ENCODE measurements around the gene SPSB2. TPM values are rescaled to one million over a fixed set of nuclear protein-coding genes. Genes with fewer than 3 reads are reported as not detected.

Gene SPSB2
- total RNA-seq, 1 donor from 2014 or later = 3.2 TPM

DNA sequence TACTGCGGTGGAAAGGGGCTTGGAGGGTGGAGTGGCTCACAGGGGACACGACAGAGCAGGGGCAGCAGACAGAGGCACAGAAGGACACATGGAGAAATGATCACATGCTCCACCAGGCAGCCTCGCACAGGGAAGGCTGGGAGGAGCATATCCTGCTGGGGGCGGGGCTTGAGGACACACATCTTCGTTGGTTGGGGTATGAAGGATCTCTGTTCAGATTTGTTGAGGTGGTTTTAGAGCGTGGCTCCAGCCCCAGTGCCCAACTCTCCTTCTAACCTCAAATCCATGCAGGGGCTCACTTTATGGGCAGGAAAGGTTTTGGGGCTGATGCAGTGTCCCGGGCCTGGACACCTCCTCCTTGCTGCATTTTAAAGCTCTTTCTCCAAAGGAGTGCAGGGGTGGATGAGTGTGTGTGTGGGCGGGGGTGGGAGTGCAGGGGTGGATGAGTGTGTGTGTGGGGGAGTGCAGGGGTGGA, 45.6 kb downstream of the SPSB2 start:
- intact Hi-C loops (cut with micrococcal nuclease) = loop anchor here (5.0 kb wide), 1 partner anchor 80 kb away; no protein-coding TSS in a partner anchor

DNA sequence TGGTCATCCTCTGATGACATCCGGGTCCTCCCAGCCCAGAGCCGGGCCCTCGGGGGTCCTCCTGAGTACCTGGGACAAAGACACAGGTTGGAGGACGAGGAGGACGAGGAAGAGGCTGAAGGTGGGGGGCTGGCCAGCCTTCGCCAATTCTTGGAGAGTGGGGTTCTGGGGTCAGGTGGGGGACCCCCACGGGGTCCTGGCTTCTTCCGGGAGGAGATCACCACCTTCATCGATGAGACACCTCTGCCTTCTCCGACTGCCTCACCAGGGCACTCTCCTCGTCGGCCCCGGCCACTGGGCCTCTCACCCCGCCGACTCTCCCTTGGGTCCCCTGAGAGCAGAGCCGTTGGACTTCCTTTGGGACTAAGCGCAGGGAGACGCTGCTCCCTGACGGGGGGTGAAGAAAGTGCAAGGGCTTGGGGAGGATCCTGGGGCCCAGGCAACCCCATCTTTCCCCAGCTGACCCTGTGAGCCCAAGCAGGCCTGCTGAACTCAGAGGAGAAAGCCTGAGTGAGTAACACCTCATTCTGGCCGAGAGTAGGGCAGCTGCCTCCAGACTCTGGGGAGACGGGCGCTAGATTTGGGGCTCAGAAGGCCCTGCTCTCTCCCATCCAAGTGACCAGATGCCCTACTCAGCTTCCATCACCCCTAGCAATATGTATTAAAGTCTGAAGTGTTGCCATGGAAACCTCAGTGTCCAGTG, 46.2 kb downstream of the SPSB2 start:
- peaks cover 19% of the 10 kb centered on the region for H3K27me3 ChIP-seq (ENCODE audit: low read depth)
- H3K9me3 ChIP-seq (replicated peaks) = no peaks in the 10 kb centered on the region
- TF ChIP-seq CTCF (IDR thresholded peaks at IDR 0.05; ENCODE audit: borderline replicate concordance) = no peak
- H3K36me3 ChIP-seq = peaks cover 10% of the 10 kb centered on the region
- peaks cover 53% of the 10 kb centered on the region for H3K4me1 ChIP-seq
- peak overlapping the region; percentile 92 for H3K4me3 ChIP-seq
- intact Hi-C loops (cut with micrococcal nuclease) = loop anchor here (5.0 kb wide), 1 partner anchor 80 kb away; no protein-coding TSS in a partner anchor
- H3K27ac ChIP-seq (replicated peaks) = peak overlapping the region; percentile 40
- DNase-seq = no peak

More for the DNA sequence above, 45.6 kb downstream of the SPSB2 start:
- no peak for TF ChIP-seq CTCF (IDR thresholded peaks at IDR 0.05; ENCODE audit: borderline replicate concordance)
- H3K4me1 ChIP-seq = peaks cover 47% of the 10 kb centered on the region
- H3K36me3 ChIP-seq = peaks cover 13% of the 10 kb centered on the region
- H3K4me3 ChIP-seq = peak overlapping the region; percentile 92
- peak overlapping the region; percentile 40 for H3K27ac ChIP-seq (replicated peaks)
- DNase-seq = peak; percentile 89
- H3K27me3 ChIP-seq (ENCODE audit: low read depth) = peaks cover 13% of the 10 kb centered on the region
- no peaks in the 10 kb centered on the region for H3K9me3 ChIP-seq (replicated peaks)

GRCh38 chr12:6826125-6826733, 46.9 kb downstream of the SPSB2 start:
- Histone ChIP-seq H3K4me3 (no peak overlapping the region), H3K9me3 (replicated peaks) (no peaks in the 10 kb centered on the region), H3K27me3 (ENCODE audit: low read depth) (peaks cover 22% of the 10 kb centered on the region), H3K36me3 (peaks cover 4% of the 10 kb centered on the region), H3K4me1 (peaks cover 58% of the 10 kb centered on the region), H3K27ac (replicated peaks) (no peak overlapping the region)
- TF ChIP-seq CTCF (IDR thresholded peaks at IDR 0.05; ENCODE audit: borderline replicate concordance) = no peak
- DNase-seq = no peak
- intact Hi-C loops (cut with micrococcal nuclease) = loop anchor here (5.0 kb wide), 1 partner anchor 79 kb away; no protein-coding TSS in a partner anchor

DNA sequence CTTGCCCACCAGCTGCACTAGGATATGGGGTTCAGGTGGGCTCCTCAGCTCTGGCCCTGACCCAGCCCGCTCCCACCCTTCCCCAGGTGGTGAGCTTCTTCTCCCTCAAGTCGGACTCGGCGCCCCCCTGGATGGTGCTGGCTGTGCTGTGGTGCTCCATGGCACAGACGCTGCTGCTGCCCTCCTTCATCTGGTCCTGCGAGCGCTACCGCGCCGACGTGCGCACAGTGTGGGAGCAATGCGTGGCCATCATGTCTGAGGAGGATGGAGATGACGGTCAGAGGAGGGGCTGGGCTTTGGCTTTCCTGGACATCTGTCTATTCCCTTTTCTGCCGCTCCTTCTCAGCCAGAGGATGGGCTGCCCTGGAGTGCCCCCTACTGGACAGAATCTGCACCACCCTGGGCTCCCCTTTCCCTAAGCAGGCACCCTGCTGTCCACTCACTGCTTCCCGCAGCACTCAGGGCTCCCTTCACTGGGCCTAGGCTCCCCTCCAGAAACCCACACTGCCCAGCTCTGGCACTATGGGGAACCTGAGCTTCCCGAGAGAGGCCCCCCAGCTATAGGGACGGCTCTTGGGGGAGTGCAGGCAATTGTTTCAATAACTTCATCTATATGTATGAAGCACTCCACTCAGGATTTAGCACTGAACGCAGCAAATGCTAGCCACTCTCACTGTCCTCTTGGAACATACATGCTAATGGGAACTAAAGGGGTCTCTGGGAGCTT, 47.5 kb downstream of the SPSB2 start:
- H3K9me3 ChIP-seq (replicated peaks) = no peaks in the 10 kb centered on the region
- peak overlapping the region; percentile 26 for H3K4me3 ChIP-seq
- peak; percentile 87 for DNase-seq
- peaks cover 22% of the 10 kb centered on the region for H3K27me3 ChIP-seq (ENCODE audit: low read depth)
- H3K27ac ChIP-seq (replicated peaks) = no peak overlapping the region
- H3K4me1 ChIP-seq = peaks cover 63% of the 10 kb centered on the region
- intact Hi-C loops (cut with micrococcal nuclease) = loop anchor here (5.0 kb wide), 1 partner anchor 78 kb away; no protein-coding TSS in a partner anchor
- no peaks in the 10 kb centered on the region for H3K36me3 ChIP-seq
- TF ChIP-seq CTCF (IDR thresholded peaks at IDR 0.05; ENCODE audit: borderline replicate concordance) = peak; percentile 95

- Histone ChIP-seq H3K36me3 (no peaks in the 10 kb centered on the region), H3K9me3 (replicated peaks) (no peaks in the 10 kb centered on the region), H3K27me3 (ENCODE audit: low read depth) (peaks cover 27% of the 10 kb centered on the region), H3K4me1 (peaks cover 58% of the 10 kb centered on the region), H3K4me3 (peak overlapping the region; percentile 26), H3K27ac (replicated peaks) (no peak overlapping the region)
- DNase-seq = no peak
- intact Hi-C loops (cut with micrococcal nuclease) = loop anchor here (5.0 kb wide), 1 partner anchor 78 kb away; no protein-coding TSS in a partner anchor
- no peak for TF ChIP-seq CTCF (IDR thresholded peaks at IDR 0.05; ENCODE audit: borderline replicate concordance)
Observed at GRCh38 chr12:6824901-6825381, 48.2 kb downstream of the SPSB2 start.
